Thyroid gland (tissue), 4 donors: ENCODE measurements around the gene RIMBP2.

Experiments
- POLR2A ChIP-seq, 2 donors: fragments of 450-650 bp; IDR thresholded peaks; one replicate each; pipeline ENCODE4 v1.6.1; 2017; ENCODE audit warnings: antibody characterized with exemption in 2 of 2, mild to moderate bottlenecking in 2 of 2, moderate library complexity in 1 of 2
- TF ChIP-seq, protein P1 (sequence below), 6 experiments: fragments of 200-600 bp in 3 of 6; fragments of 450-650 bp in 3 of 6; sonication (generic) in 3 of 6; IDR thresholded peaks; one replicate each; pipeline ENCODE4 v1.5.1; 2016 to 2019; ENCODE audit warnings: antibody characterized with exemption in 6 of 6, mild to moderate bottlenecking in 2 of 6, inconsistent platforms in 1 of 6, moderate library complexity in 1 of 6

DNA sequence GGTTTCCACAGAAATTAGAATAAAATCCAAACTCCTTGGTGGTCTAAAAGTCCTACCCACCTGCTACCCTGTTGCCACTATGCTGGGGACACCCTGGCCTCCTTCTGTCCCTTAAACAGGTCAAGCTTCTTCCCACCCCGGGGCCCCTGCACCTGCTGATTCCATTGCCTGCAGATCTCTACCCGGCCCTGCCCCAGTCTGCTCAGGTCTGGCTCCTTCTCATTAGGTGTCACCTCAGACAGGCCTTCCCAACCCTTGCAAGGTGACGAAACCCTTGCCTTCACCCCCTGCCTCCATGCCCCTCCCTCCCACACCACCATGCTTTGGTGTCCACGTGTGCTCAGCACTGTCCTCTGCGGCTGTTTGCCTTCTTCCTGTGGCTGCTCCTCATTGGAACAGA is 207.8 kb downstream of the RIMBP2 start:
- TF ChIP-seq, protein P1, sequence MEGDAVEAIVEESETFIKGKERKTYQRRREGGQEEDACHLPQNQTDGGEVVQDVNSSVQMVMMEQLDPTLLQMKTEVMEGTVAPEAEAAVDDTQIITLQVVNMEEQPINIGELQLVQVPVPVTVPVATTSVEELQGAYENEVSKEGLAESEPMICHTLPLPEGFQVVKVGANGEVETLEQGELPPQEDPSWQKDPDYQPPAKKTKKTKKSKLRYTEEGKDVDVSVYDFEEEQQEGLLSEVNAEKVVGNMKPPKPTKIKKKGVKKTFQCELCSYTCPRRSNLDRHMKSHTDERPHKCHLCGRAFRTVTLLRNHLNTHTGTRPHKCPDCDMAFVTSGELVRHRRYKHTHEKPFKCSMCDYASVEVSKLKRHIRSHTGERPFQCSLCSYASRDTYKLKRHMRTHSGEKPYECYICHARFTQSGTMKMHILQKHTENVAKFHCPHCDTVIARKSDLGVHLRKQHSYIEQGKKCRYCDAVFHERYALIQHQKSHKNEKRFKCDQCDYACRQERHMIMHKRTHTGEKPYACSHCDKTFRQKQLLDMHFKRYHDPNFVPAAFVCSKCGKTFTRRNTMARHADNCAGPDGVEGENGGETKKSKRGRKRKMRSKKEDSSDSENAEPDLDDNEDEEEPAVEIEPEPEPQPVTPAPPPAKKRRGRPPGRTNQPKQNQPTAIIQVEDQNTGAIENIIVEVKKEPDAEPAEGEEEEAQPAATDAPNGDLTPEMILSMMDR (IDR thresholded peaks at IDR 0.05) = no peak
- TF ChIP-seq POLR2A (IDR thresholded peaks at IDR 0.05) = no peak
